Measurements from ENCODE around the gene TOMT.
A peak's percentile ranks its signal among the peaks of the same experiment; 100 is the strongest.

The TOMT gene, protein sequence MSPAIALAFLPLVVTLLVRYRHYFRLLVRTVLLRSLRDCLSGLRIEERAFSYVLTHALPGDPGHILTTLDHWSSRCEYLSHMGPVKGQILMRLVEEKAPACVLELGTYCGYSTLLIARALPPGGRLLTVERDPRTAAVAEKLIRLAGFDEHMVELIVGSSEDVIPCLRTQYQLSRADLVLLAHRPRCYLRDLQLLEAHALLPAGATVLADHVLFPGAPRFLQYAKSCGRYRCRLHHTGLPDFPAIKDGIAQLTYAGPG

DNA sequence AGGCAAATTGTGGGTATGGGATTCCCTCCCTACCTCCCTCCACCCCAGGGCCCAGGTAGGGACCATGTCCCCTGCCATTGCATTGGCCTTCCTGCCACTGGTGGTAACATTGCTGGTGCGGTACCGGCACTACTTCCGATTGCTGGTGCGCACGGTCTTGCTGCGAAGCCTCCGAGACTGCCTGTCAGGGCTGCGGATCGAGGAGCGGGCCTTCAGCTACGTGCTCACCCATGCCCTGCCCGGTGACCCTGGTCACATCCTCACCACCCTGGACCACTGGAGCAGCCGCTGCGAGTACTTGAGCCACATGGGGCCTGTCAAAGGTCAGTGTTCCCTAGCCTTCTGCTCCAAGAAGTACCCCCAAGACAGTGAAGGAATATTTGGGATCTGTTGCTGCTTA lies at the start of gene TOMT:
Gene TOMT (plus strand): TSS at position 37 of the 400 bp plus-strand sequence. CDS start 28 bp downstream, at position 65.
- no peak for DNase-seq (ENCODE audit: low spot score)

DNA sequence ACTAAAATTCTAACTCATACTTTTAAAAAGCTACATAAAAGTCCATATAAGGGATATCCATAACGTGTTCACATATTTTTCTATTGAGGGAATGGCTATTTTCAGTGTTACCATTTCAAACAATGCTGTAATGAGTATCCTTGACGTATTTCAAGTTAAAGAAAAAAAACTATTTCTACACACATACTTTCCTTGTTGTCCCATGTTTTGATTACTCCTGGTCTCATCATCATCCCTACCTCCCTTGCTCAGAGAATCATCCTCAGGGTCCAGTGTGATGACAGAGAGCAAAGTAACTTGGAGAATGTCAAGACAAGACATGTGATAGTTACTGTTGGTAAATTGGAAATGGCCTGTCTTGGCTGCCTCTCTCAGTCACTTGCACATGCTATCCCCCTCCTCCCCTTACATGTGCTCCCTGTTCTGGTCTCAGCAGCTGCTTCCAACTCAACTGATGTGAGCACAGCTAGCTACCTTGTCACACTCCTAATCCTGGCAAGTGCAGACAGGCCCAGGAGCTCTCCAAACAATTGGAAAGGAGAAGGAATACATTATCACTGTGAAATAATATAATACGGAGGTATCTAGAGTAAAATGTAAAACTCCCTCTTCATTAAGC lies 47.2 kb upstream of the TOMT start:
- DNase-seq (ENCODE audit: low spot score) = no peak

DNA sequence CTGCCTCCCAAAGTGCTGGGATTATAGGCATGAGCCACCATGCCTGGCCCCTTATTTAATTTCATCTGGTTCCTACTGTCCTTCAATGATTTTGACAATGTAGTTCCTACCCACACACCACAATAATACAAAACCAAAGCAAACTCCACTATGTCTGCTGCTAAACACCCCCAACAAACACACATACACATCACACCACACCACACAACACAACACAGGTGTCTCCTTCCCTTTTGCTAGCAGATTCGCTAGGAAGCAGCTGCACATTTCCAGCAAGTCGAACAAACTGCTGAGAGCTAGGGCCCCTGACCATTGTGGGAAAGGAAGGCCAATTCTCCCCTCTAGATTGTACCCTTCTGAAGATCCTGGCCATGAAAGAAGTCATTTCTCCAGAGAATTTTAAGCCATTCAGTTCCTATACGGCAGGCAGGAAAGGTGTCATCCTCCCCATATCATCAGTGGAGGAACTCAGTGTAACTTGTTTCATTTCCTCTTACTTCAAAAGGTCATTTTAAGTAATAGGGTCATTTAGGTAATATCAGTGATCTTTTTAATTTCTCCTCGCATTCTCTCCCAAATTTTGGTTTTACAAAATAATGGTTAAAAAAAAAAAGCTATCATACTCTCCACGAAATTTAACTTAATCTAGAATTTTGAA lies 43.9 kb upstream of the TOMT start:
- DNase-seq (ENCODE audit: low spot score) = no peak

DNA sequence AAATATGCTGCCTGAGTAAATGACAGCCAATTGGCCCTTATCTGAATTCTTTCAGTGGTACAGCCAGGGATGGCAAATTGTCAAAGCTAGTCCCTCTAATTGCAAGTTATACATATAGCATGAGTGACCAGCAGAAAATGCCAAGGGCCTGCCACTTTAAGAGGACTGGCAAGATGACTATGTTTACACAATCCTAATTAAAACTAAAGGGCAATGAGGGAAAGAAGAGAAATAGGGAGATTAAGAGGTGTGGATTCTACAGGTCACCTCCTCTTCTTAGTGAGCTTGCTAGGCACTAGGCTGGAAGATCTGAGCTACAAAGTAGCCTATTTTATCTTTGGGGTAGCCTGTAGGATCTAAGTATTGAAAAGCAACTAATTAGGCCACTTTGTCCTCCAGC lies 38.9 kb upstream of the TOMT start:
- DNase-seq (ENCODE audit: low spot score) = no peak

DNA sequence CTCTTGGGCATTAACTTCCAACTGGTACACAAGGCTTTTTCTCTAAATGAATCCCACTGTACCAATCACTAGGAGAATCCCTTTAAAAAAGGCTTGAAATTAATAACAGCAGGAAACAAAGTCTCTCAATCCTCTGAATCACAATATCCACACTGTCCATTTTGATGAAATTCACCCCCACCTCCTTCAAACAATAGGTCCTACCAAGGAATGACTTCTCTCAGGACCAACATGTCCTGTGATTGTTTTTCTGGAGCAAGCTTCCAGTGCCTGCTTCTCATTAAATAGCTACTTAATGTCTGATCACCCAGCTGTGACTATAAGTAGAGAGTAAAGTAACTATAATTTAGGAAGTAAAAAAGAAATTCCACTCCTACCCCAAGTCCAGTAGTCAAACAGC lies 38.5 kb upstream of the TOMT start:
- DNase-seq (ENCODE audit: low spot score) = no peak

DNA sequence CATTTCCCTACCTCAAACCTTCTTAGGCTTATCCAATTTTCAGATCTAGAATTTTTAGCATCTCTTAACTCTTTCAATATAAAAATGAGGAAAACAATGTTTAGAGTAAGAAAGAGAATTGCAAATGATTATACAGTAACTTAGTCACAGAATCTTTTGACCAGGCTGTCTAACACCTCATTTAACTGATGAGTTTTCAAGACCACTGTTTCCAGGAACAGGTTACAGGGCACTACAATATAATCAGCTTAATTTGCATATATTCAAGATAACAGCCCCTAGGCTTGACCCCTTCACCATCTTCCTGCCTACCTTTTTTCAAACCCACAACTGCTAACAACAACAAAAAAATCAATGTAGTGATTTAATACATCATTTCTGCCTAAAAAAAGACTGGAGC lies 38.0 kb upstream of the TOMT start:
- no peak for DNase-seq (ENCODE audit: low spot score)

DNA sequence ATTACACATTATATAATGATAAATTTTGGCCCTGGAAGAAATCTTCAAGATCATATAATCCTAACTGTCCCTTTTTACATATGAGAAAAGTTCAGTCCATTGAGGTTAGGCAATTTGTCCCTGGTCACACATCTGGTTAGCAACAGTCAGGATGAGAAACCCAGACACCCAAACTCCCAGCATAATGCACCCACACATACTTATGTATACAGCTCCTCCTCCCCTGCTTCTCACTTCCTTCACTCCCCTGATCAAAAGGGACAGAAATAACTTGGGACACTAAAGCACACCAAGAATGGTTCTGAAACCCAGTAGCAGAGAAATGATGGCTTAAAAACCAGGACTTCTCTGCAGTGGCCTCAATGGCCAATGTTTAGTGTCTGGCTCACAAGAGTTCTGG lies 36.5 kb upstream of the TOMT start:
- DNase-seq (ENCODE audit: low spot score) = no peak

DNA sequence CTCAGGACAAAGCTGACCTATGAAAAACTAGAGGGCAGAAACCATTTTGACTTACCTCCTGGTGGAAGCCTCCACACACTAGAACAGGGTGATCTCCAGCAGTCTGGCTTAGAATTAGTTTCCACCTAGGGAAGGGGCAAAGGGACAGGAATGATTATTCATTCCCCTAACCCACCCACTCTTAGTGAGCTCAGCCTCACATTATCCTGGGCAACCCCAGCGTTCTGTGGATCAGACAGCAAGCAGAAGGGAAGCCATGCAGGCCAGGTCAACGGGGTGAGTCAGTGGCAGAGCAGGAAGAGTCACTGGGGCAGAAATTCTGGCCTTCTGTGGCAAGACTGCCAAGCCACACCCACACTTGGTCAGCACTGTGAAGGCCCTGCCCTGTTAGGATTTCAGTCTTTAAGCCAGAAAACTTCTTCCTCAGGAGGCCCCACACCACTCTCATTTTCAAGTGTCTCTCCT lies 35.9 kb upstream of the TOMT start:
- no peak for DNase-seq (ENCODE audit: low spot score)

DNA sequence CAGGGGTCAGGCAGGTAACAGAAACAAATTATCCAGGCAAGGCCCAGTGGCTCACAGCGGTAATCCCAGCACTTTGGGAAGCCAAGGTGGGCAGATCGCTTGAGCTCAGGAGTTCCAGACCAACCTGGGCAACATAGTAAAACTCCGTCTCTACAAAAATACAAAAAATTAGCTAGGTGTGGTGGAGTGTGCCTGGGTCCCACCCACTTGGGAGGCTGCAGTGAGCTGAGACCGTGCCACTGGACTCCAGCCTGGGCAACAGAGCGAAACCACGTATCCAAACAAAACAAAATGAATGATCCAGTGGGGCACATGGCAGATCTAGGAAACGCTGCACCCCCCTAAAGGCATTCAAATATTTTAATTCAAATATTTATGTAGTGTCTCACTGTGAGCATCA lies 35.2 kb upstream of the TOMT start:
- DNase-seq (ENCODE audit: low spot score) = no peak

DNA sequence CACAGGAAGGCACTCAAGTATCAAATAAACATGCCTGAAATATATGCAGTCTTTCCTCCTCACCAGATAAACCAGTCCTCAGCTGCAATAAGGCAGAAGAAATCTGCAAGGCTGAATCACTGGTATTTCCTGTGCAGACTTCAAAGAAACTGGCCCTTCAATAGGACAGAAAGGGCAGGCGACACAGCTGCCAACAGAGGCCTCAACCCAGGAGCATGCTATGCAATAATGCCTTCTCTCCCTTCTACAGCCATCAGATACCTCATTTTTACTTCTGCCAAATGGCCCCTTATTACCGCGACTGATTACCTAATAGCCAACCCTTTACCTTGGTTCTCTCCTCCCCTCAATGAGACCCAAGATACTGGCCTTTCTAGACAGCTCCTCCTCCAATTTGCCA lies 33.4 kb upstream of the TOMT start:
- DNase-seq (ENCODE audit: low spot score) = no peak

DNA sequence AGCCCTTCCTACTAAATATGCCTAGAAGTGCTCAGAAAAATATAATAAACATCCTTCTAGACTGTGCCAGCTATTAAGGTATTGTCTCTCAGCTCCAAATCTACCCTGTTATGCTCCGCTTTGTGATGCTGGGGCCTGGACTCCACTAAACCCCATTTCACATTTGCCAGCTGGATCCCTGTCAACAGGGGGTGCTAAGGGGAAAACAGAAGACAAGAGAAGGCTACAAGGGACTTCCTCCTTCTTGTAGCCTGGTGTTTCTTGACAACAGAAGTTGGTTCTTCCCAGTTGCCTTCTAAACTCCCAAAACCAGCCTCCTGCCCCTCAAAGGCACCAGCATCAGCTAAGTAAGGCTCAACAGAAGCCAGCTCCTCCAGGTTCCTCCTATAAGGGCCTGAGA lies 30.6 kb upstream of the TOMT start:
- no peak for DNase-seq (ENCODE audit: low spot score)

DNA sequence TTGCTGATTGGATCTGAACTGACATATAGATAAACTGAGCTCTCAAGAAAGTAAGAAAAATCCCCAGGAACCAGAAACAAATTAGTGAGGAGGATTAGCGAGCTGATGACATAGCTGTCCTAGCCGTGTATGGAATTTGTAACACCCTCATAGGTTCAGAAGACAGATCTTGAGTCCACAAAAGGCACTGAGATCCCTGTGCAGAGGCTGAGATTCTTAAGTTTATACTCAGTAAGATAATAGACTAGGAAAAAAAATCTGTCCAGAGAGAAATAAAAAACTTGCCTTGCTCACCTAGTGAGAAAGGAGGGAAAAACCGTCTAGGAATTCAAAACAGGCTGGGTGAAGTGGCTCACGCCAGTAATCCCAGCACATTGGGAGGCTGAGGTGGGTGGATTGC lies 30.0 kb upstream of the TOMT start:
- DNase-seq (ENCODE audit: low spot score) = no peak

DNA sequence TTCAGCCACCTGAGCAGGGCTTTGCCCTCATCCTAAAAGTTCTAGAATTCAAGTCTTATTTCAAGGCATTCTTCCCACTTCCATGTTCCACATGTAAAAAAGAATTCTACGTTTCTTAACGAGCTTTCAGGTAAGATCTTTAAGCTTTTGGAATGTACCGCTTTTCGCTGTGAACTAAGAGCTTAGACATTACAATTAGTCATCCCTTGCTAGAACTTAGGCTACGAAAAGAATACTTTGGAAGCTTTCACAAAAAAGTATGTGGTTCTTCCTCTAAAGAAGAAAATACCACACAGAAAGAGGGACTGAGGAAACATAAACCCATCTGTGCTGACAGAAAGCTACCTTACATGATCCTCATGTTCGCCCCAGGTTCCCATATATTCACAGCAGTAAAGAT lies 27.2 kb upstream of the TOMT start:
- DNase-seq (ENCODE audit: low spot score) = no peak

DNA sequence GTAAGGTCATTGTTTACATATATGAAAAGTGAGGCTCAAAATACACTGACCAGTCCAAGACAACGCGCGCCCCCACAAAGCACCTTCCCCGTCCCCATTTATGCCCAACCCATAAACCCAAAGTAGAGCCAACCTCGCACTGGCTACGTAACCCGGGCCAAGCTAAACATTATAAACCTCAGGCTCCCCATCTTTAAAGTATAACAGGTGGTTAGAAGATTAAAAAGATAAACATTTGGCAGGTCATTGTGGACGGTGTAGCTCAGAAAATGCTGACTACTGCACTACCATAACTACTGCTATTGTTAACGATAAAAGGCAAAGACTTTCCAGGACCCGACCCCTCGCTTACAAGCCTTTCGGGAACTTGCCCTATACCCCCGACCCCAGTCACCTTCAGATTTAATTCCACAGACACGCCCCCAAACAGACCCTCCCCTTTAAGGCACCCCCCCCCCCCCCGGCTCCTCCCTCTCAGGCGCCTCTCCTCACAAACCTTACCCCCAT lies 25.9 kb upstream of the TOMT start:
- DNase-seq (ENCODE audit: low spot score) = peak; percentile 52

DNA sequence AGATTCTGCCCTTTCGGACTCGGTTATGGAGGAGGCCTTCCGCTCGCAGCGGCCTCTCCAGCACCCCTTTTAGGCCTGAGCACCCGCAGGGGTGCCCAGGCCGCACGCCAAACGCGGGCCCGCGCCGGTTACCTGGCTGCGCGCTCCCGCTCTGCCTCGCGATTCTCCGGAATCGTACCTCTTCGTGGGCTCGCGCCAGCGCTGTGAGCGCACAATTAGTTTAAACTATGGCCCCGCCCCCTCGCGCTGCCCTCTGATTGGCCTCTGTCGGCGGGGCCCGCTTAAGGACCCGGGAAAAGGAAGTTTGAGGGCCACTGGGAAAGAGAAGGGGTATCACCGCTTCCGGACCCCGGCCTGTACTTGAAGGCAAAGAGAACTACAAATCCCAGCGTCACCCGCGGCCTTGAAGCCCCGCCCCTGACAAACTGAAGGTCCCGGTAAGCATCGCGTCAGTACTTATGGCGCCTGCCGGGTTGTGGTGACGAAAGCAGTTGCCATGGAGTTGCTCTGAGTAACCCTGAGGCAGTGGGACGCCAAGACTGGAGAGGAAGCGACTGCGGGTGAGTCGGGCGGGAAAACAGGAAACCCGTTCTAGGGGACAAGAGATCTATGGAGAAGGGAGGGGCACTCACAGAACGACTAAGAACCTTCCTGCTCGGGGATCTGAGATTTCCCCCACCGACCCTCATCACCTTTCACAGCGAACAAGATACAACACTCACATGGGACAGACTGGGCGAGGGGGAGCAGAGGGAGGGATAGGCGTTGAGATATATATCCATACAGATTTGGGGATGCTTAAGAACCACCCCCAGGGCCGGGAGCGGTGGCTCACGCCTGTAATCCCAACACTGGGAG lies 25.2 kb upstream of the TOMT start, which contains the start of the genes LRRC51 and NUMA1:
Gene LRRC51 (plus strand): TSS at position 525 of the 858 bp plus-strand sequence. CDS start 8,234 bp downstream, outside the sequence.
Gene NUMA1 (minus strand): TSS at position 217 of the 858 bp plus-strand sequence. CDS start 44,599 bp downstream, outside the sequence.
- peak; percentile 80 for DNase-seq (ENCODE audit: low spot score)

DNA sequence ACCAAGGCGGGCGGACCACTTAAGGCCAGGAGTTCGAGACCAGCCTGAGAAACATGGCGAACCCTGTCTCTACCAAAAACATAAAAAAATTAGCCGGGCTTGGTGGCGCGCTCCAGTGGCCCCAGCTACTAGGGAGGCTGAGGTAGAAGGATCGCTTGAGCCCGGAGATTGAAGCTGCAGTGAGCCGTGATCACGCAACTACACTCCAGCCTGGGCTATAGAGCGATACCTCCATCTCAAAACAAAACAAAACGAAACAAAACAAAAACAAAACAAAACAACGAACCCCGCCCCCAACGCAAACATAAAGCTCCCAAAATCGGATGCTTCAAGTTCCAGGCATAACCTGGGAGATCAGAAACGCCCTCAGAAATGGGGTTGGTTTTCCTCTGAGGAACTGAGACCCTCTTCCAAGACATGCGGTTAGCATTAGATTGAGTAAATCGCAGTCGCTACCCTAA lies 24.5 kb upstream of the TOMT start:
- no peak for DNase-seq (ENCODE audit: low spot score)

DNA sequence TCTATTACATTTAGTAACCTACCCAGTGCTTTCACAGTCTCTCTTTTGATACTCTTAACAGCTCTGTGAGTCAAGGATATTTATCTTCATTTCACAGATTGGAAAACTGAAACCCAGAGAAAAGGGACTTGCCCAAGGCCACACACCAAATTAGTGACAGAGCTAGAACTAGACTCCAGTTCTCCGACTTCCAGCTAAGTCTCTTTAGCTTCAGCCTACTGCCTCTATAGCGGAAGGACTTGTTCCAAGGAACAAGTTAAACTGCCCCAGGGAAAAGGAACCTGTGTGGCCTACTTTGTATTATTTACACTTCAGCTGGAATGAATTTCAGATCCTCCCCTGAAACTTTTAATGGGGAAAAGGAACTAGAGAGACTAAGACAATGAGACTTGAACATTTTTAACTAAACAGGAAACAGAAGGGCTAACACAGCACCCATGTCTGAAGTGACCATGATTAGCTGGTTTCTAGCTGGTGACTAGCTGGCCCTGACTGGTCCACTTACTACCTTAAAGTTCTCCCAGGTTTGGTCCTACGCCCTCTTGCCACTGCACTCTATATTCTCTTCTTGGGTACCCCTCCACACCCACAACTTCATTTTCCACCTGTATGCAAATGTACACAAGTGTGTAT lies 23.8 kb upstream of the TOMT start:
- no peak for DNase-seq (ENCODE audit: low spot score)

DNA sequence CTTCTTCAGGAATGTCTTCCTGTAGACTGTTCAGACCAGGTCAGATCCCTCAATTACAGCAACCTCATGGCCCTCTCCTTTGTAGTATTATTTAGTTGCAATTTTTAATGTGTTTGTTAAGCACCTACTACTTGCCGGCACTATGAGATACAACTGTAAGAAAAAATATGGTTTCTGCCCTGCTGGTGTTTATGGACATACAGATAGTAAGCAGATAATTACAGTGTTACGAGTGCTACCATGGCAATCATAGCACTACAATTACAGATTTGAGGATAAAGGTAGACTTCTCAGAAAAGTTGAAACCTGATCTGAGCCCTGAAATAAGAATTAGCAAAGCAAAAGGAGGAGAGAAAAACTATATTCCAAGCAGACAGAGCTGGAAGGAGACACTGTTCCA lies 22.3 kb upstream of the TOMT start:
- DNase-seq (ENCODE audit: low spot score) = no peak

DNA sequence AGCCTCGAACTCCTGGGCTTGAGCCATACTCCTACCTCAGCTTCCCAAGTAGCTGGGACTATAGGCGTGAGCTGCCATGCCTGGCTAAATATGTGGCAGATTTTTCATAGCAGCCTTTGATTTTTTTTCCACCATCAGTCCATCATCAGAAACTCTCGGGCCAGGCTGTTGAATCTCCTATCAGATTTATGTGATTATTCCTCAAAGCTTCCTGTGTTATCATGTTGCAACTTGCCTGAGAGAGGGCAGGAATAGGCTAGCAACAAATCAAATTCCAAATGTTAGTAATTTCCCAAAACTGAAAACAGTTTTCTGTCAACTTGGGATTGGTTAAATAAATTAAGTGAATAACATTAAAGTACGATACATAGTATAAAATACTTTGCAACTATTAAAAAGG lies 21.6 kb upstream of the TOMT start:
- DNase-seq (ENCODE audit: low spot score) = no peak

DNA sequence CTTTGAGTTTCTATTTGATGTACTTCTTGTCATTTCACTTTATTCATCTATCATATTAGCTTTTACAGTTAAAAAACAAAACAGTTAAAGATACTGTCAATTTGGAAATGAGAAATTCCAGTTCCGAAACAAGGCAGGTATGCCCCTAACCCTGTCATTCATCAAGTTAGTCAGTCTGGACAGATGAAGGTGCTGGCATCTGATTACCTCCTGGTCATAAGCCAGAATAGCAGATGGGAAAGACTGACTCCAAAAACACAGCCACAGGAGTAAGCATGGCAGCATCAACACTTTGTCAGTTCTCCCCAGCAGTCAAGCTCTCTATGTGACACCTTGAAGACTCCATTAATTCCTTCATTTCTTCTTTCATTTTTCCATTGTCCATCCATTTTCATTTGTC lies 20.8 kb upstream of the TOMT start:
- DNase-seq (ENCODE audit: low spot score) = no peak

DNA sequence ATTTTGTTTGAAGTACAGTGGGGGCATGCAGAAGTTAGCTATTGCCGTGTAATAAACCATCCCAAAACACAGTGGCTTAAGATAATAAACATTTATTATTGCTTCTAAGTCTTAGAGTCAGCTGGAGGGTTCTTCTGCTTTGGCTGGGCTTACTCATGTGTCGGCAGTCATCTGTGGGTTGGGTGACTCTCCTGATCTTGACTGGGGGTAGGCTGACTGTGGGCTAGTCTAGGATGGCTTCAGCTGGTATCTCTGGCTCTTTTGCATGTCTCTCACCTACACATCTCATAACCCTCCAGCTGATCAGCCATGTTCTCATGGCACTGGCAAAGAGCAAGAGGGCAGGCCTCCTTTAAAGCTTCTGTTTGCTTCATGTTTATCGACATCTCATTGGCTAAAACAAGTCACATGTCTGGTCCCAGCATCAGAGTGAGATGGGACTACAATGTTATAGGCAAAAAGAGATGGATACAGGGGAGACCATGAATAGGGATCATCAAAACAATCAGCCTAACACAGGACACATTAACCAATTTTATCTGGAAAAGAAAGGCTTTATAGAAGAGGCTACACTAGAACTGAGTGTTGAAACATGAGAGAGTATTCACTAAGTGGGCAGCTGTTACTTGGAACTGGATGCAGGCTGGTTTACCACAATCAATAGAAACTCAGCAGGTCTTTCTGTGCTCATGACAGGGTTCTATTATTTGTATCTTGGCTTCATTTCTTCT lies 19.9 kb upstream of the TOMT start:
- no peak for DNase-seq (ENCODE audit: low spot score)

Measured in HuH-7 (cell line).